SU-DHL-6 (cell line): ENCODE results near the gene HACD3.

Source experiments
- H2AFZ ChIP-seq: fragments of 200-600 bp; sonication (generic); 2 replicates; pipeline ENCODE4 v1.6.1; 2014; ENCODE audit warnings: low read depth, mild to moderate bottlenecking, moderate library complexity, mixed read lengths, antibody characterized with exemption, low read length; ENCODE audit not compliant: severe bottlenecking
- H3F3A ChIP-seq: fragments of 200-600 bp; shearing (Covaris generic); 2 replicates; pipeline ENCODE4 v1.6.0; 2016; ENCODE audit warnings: antibody characterized with exemption, mild to moderate bottlenecking; ENCODE audit not compliant: insufficient read depth
- H3K27ac ChIP-seq: fragments of 200-600 bp; sonication (generic); 2 replicates; pipeline ENCODE4 v1.5.1; 2016; ENCODE audit warnings: low read depth, mild to moderate bottlenecking, low read length, moderate library complexity, mixed read lengths
- H3K27me3 ChIP-seq: fragments of 200-600 bp; sonication (generic), shearing (Covaris generic); 2 replicates; pipeline ENCODE4 v1.6.0; 2014; ENCODE audit warnings: mild to moderate bottlenecking, low read length
- H3K36me3 ChIP-seq: fragments of 200-600 bp; sonication (generic); 2 replicates; pipeline ENCODE4 v1.6.1; 2014; ENCODE audit warnings: mild to moderate bottlenecking, low read length, mixed read lengths
- H3K4me2 ChIP-seq: fragments of 300-600, 200-600 bp; shearing (Covaris generic), sonication (generic); 2 replicates; pipeline ENCODE4 v1.6.0; 2014; ENCODE audit warnings: low read length, low read depth, mild to moderate bottlenecking; ENCODE audit not compliant: poor library complexity, severe bottlenecking
- H3K4me3 ChIP-seq: fragments of 200-600 bp; sonication (generic); 2 replicates; pipeline ENCODE4 v1.5.1; 2014; ENCODE audit warnings: antibody characterized with exemption, low read length, mild to moderate bottlenecking, mixed read lengths; ENCODE audit not compliant: insufficient read depth, poor library complexity, severe bottlenecking
- H3K79me2 ChIP-seq: fragments of 200-600 bp; sonication (generic); 2 replicates; pipeline ENCODE4 v1.6.1; 2014; ENCODE audit warnings: mild to moderate bottlenecking, low read length, moderate library complexity; ENCODE audit not compliant: insufficient read depth
- H3K9ac ChIP-seq: fragments of 200-600 bp; sonication (generic); 2 replicates; pipeline ENCODE4 v1.7.0; 2014; ENCODE audit warnings: mild to moderate bottlenecking, low read length
- H3K9me2 ChIP-seq: fragments of 200-600 bp; sonication (generic); replicated peaks from 2 replicates; pipeline ENCODE4 v1.6.1; 2014; ENCODE audit warnings: low read length; ENCODE audit not compliant: insufficient read depth
- H3K9me3 ChIP-seq: fragments of 200-600 bp; sonication (generic); 2 replicates; pipeline ENCODE4 v1.6.1; 2014; ENCODE audit warnings: low read length, mixed read lengths; ENCODE audit not compliant: insufficient read depth
- H4K20me1 ChIP-seq: fragments of 200-600 bp; sonication (generic); 2 replicates; pipeline ENCODE4 v1.6.1; 2014; ENCODE audit warnings: low read depth, mild to moderate bottlenecking, antibody characterized with exemption, low read length, moderate library complexity, mixed read lengths
- EZH2phosphoT487 ChIP-seq: fragments of 200-600 bp; sonication (generic), shearing (Covaris generic); conservative IDR thresholded peaks from 2 replicates; pipeline ENCODE4 v1.6.1; 2018; ENCODE audit warnings: mild to moderate bottlenecking, antibody characterized with exemption, low read length, moderate library complexity, mixed read lengths
- TF ChIP-seq, protein P1 (sequence below): fragments of 200-600 bp; sonication (generic); IDR thresholded peaks from one replicate; pipeline ENCODE4 v1.5.1; 2017; ENCODE audit warnings: antibody characterized with exemption, mild to moderate bottlenecking, low read length, moderate library complexity; ENCODE audit not compliant: insufficient read depth, poor library complexity, severe bottlenecking

The HACD3 gene

DNA sequence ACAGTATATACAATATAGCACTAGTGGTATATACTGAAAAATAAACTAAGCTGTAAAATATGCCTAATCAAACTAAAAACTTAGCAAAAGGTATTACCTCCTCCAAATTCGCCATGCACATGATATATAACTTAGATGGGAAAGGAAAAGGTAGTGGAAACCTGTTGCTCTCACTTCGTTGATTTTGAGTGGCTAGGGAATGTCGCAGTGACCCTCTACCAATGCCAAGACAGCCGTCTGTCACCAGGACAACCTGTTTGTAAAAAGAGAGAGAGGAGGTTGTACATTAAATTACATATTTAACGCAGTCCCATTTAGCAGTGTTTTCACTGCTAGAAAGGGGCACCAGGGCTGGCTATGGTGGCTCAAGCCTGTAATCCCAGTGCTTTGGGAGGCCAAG, 69.4 kb downstream of the HACD3 start:
- H3K9ac ChIP-seq, result no peak overlapping the region
- no peaks in the 10 kb centered on the region for H4K20me1 ChIP-seq
- no peak for TF ChIP-seq EZH2phosphoT487
- TF ChIP-seq, protein P1, sequence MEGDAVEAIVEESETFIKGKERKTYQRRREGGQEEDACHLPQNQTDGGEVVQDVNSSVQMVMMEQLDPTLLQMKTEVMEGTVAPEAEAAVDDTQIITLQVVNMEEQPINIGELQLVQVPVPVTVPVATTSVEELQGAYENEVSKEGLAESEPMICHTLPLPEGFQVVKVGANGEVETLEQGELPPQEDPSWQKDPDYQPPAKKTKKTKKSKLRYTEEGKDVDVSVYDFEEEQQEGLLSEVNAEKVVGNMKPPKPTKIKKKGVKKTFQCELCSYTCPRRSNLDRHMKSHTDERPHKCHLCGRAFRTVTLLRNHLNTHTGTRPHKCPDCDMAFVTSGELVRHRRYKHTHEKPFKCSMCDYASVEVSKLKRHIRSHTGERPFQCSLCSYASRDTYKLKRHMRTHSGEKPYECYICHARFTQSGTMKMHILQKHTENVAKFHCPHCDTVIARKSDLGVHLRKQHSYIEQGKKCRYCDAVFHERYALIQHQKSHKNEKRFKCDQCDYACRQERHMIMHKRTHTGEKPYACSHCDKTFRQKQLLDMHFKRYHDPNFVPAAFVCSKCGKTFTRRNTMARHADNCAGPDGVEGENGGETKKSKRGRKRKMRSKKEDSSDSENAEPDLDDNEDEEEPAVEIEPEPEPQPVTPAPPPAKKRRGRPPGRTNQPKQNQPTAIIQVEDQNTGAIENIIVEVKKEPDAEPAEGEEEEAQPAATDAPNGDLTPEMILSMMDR, result no peak
- H3F3A ChIP-seq, result peaks cover 10% of the 10 kb centered on the region; the same call in 1 of the 2 replicates
- no peaks in the 10 kb centered on the region for H3K9me2 ChIP-seq
- no peak overlapping the region for H2AFZ ChIP-seq
- peaks cover 30% of the 10 kb centered on the region for H3K36me3 ChIP-seq
- peaks cover 5% of the 10 kb centered on the region; the same call in 1 of the 2 replicates for H3K79me2 ChIP-seq
- H3K9me3 ChIP-seq, result no peaks in the 10 kb centered on the region
- no peak overlapping the region for H3K4me2 ChIP-seq
- no peaks in the 10 kb centered on the region for H3K27me3 ChIP-seq
- no peak overlapping the region for H3K27ac ChIP-seq
- no peak overlapping the region for H3K4me3 ChIP-seq

DNA sequence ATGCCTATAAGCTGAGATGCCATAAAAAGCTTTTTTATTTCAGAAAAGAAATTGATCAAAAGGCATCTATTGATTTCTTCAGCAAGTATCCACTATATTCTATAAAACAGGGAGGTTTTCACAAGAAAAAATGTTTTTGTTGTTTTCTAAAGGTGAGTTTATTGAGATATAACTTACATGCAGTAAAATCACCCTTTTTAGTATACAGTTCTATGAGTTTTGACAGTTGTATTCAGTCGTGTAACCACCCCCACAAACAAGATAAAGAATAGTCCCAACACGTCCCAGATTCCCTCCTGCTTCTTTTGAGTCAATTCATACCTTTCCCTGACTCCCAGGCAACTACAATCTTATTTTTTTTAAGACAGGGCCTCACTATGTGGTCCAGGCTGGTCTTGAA, 72.9 kb downstream of the HACD3 start:
- TF ChIP-seq, protein P1, result no peak
- TF ChIP-seq EZH2phosphoT487, result no peak
- Histone ChIP-seq H3K9ac (no peak overlapping the region), H2AFZ (no peak overlapping the region), H3F3A (peaks cover 11% of the 10 kb centered on the region), H3K27me3 (no peaks in the 10 kb centered on the region), H3K4me2 (no peak overlapping the region), H3K79me2 (peaks cover 19% of the 10 kb centered on the region; the same call in 1 of the 2 replicates), H3K9me3 (no peaks in the 10 kb centered on the region), H3K4me3 (no peak overlapping the region), H3K36me3 (peaks cover 17% of the 10 kb centered on the region), H3K9me2 (no peaks in the 10 kb centered on the region), H3K27ac (no peak overlapping the region), H4K20me1 (no peaks in the 10 kb centered on the region)

DNA sequence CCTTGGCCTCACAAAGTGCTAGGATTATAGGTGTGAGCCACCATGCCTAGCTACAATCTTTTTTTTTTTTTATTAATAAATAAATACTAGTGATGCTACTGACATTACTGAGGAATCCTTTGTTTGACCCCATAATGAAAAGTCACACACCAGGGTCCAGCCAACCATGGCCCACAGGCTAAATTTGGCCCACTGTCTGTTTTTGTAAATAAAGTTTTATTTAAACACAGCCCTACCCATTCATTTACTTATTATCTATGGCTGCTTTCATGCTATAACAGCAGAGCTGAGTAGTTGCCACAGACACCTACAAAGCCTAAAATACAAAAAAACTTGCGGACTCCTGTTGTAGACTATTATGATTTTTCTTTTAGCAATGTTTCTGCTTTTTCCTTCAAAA, 73.3 kb downstream of the HACD3 start:
- H3K9ac ChIP-seq, result no peak overlapping the region
- H2AFZ ChIP-seq, result no peak overlapping the region
- TF ChIP-seq, protein P1, result no peak
- no peak for TF ChIP-seq EZH2phosphoT487
- no peaks in the 10 kb centered on the region for H4K20me1 ChIP-seq
- H3K4me3 ChIP-seq, result no peak overlapping the region
- H3K36me3 ChIP-seq, result peaks cover 15% of the 10 kb centered on the region; the same call in 1 of the 2 replicates
- H3K9me3 ChIP-seq, result no peaks in the 10 kb centered on the region
- no peak overlapping the region for H3K27ac ChIP-seq
- no peaks in the 10 kb centered on the region for H3K27me3 ChIP-seq
- peaks cover 22% of the 10 kb centered on the region for H3K79me2 ChIP-seq
- H3F3A ChIP-seq, result peaks cover 9% of the 10 kb centered on the region
- H3K4me2 ChIP-seq, result no peak overlapping the region
- no peaks in the 10 kb centered on the region for H3K9me2 ChIP-seq
